ENCODE measurements around the gene PACSIN2.

PACSIN2 gene

DNA sequence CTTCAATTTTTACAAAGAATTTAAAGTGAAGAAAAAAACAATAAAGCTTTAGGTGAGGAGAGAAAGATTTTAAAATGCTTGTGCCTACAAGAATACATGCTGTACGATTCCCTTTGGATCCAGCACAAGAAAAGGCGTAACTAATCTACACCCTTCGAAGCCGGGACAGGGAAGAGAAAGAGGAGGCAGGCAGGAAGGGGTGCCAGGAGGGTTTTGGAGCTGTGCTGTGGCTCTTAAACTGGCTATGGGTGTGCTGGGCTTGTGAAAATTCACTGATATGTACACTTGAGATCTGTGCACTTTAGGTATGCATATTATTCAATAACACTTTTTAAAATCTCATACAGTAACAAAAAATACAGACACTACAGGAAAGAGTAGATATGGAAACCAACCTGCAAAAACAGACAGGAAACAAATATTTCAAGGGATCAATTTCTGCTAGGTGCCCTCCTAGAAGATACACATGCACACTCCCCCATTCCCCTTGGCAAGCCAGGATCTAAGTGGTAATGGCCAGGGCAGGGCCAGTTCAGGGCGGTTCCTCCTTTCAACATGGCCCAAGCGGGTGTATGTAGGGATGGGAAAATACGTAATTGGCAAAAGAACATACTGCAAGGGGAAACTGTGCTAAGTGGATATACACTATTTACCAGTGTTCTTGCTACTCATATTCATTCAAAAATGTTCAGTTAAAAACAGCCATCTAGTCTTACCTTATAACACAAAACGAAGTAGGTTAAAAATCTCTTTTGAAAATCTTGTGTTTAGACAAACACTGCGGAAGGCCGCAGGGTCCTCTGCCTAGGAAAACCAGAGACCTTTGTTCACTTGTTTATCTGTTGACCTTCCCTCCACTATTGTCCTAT lies 54.2 kb downstream of the PACSIN2 start:
- TF ChIP-seq, protein P1, sequence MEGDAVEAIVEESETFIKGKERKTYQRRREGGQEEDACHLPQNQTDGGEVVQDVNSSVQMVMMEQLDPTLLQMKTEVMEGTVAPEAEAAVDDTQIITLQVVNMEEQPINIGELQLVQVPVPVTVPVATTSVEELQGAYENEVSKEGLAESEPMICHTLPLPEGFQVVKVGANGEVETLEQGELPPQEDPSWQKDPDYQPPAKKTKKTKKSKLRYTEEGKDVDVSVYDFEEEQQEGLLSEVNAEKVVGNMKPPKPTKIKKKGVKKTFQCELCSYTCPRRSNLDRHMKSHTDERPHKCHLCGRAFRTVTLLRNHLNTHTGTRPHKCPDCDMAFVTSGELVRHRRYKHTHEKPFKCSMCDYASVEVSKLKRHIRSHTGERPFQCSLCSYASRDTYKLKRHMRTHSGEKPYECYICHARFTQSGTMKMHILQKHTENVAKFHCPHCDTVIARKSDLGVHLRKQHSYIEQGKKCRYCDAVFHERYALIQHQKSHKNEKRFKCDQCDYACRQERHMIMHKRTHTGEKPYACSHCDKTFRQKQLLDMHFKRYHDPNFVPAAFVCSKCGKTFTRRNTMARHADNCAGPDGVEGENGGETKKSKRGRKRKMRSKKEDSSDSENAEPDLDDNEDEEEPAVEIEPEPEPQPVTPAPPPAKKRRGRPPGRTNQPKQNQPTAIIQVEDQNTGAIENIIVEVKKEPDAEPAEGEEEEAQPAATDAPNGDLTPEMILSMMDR (IDR thresholded peaks at IDR 0.05; ENCODE audit: low read depth, low read length), result no peak
- Histone ChIP-seq H3K9me3 (ENCODE audit: severe bottlenecking) (no peaks in the 10 kb centered on the region), H3K27me3 (ENCODE audit: insufficient read depth, low read depth, severe bottlenecking) (no peaks in the 10 kb centered on the region), H3K4me3 (ENCODE audit: low read depth, low read length) (no peak overlapping the region), H3K27ac (no peak overlapping the region), H3K36me3 (peaks cover 10% of the 10 kb centered on the region; the same call in 1 of the 2 replicates)
- DNase-seq, result no peak

DNA sequence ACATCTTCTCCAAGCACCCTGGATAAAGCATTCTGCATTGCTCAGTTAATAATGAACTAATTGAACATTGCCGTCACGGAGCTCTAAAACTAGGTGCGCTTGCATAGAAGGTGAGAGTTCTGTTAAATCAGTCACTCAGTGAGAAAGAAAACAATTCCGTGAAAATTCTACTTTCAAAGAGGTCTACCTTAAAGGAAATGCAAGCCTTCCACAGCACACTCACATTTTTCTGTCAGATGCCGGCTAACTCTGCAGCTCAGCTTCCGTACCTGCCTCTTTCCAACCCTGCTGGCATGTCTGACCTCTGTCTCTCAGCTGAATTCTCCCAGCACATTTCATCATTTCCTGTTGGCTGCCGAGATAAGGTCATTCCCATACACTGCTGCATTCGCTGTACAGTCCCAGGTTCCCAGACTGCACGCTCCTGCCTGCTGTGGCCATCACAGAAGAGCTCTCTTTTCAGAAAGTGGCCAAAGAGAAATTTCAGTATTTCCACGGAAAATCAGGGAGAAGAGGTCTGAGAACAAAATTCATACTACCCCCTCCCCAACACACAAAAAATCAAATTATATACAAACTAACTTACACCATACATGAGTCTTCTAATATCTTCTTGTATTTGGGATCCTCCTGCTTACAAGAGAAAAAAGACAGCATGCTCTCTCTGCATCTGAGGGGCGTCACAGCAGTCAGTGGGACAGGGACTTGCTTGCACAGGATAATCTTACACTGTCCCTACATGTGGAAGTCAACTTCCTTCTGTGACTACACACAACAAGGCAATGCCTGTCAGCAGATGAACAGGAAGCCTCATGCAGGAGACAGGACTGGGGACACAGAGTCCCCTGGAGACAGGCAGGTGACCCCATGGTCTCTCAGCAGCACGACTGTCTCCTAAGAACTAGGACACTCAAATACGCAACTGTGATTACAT lies 55.1 kb downstream of the PACSIN2 start:
- Histone ChIP-seq H3K27me3 (ENCODE audit: insufficient read depth, low read depth, severe bottlenecking) (no peaks in the 10 kb centered on the region), H3K27ac (no peak overlapping the region), H3K4me3 (ENCODE audit: low read depth, low read length) (no peak overlapping the region), H3K9me3 (ENCODE audit: severe bottlenecking) (no peaks in the 10 kb centered on the region), H3K36me3 (0 out of 2 replicates have a peak, but pooled peaks cover 5% of the 10 kb centered on the region)
- no peak for DNase-seq
- TF ChIP-seq, protein P1 (IDR thresholded peaks at IDR 0.05; ENCODE audit: low read depth, low read length), result no peak

DNA sequence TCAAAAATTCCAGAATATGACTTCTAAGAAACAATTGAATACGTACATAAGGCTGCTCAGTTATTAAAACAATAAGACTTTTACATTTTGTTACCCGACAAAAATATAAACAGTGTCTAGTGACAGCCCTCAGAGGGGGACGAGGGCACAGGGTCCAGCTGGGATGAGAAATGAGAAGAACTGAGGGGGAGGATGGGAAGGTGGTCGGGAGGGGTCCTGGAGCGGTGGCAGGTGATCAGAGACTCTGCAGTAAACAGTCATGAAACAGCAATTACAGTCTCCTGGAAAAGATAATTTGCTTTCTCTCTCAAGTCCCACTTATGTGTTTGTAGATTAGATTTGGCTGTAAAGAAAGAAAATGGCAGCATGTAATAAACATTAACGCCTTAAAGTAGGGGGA lies 56.0 kb downstream of the PACSIN2 start:
- H3K9me3 ChIP-seq (ENCODE audit: severe bottlenecking), result no peaks in the 10 kb centered on the region
- H3K27me3 ChIP-seq (ENCODE audit: insufficient read depth, low read depth, severe bottlenecking), result no peaks in the 10 kb centered on the region
- H3K4me3 ChIP-seq (ENCODE audit: low read depth, low read length), result no peak overlapping the region
- no peak overlapping the region for H3K27ac ChIP-seq
- 0 out of 2 replicates have a peak, but pooled peaks cover 3% of the 10 kb centered on the region for H3K36me3 ChIP-seq
- no peak for DNase-seq
- TF ChIP-seq, protein P1 (IDR thresholded peaks at IDR 0.05; ENCODE audit: low read depth, low read length), result no peak

DNA sequence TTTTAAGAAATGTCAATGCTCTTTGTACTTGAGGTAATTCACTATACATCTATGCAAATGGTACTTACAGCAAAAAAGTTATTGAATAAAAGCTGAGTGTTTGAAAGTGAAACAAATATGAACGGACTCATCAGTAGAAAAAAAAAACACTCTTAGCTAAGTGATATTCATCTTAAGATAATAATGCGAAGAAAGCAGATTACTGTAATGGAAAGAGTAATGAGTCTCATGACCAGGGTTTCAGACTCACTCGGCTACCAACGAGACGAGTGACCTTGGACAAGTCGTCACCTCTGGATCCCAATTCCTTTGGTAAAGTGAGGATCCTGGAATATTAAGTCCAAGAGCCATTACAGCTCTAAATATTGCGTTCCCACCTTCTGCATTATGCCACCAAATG lies 57.0 kb downstream of the PACSIN2 start:
- H3K4me3 ChIP-seq (ENCODE audit: low read depth, low read length), result no peak overlapping the region

DNA sequence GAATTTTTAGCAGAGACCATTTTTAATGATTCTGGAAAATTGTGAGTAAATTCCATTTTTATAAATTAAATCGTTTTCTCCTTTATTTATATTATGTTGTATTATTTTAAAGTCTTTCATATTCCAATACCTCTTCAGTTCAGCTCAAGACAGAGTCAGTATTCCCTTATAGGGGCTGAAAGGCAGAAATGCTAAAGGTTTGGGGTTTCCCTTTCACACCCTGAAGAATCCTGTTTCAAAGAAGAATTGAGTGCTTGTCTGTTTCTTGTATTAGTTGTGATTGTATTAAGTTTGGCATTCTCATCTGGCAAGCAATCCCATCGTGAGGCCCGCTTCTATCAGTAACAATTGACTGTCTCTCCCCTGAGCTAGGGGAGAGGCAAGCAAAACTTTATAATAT lies 57.4 kb downstream of the PACSIN2 start:
- no peaks in the 10 kb centered on the region for H3K9me3 ChIP-seq (ENCODE audit: severe bottlenecking)
- H3K4me3 ChIP-seq (ENCODE audit: low read depth, low read length), result no peak overlapping the region
- TF ChIP-seq, protein P1 (IDR thresholded peaks at IDR 0.05; ENCODE audit: low read depth, low read length), result no peak
- no peak overlapping the region for H3K27ac ChIP-seq
- H3K27me3 ChIP-seq (ENCODE audit: insufficient read depth, low read depth, severe bottlenecking), result no peaks in the 10 kb centered on the region
- no peak for DNase-seq
- no peaks in the 10 kb centered on the region for H3K36me3 ChIP-seq

More for the DNA sequence above, 57.0 kb downstream of the PACSIN2 start:
- no peak overlapping the region for H3K27ac ChIP-seq
- H3K36me3 ChIP-seq, result 0 out of 2 replicates have a peak, but pooled peaks cover under 1% of the 10 kb centered on the region
- H3K9me3 ChIP-seq (ENCODE audit: severe bottlenecking), result no peaks in the 10 kb centered on the region
- no peaks in the 10 kb centered on the region for H3K27me3 ChIP-seq (ENCODE audit: insufficient read depth, low read depth, severe bottlenecking)
- TF ChIP-seq, protein P1 (IDR thresholded peaks at IDR 0.05; ENCODE audit: low read depth, low read length), result no peak
- no peak for DNase-seq
